K562 (cell line): ENCODE data around the gene SLC30A3. TPM values are rescaled to one million over a fixed set of nuclear protein-coding genes. Genes with fewer than 3 reads are reported as not detected.

Experiments
- CBX8 ChIP-seq: fragments of 200-600 bp; sonication (generic); IDR thresholded peaks from 2 replicates; pipeline ENCODE4 v1.6.1; 2012; ENCODE audit warnings: borderline replicate concordance, mixed run types, low read depth, mild to moderate bottlenecking, moderate library complexity, mixed read lengths, low read length, control low read depth, inconsistent platforms; ENCODE audit not compliant: poor library complexity, severe bottlenecking; ENCODE audit errors: extremely low read depth
- CEBPG ChIP-seq, 3 experiments: fragments of 200-800 bp in 1 of 3; sonication (Bioruptor generic) in 1 of 3; sonication (generic) in 1 of 3; formaldehyde crosslinking in 1 of 3; IDR thresholded peaks in 2 of 3; conservative IDR thresholded peaks in 1 of 3; 2 replicates each; pipeline versions ENCODE4 v1.6.1 to v1.8.0; 2016 to 2022; ENCODE audit warnings: missing compliant biosample characterization in 2 of 3, missing genetic modification characterization in 2 of 3, mild to moderate bottlenecking in 1 of 3, missing genetic modification reagents in 1 of 3
- CREM ChIP-seq: IDR thresholded peaks from 2 replicates; pipeline ENCODE4 v1.6.1; 2014; ENCODE audit warnings: antibody characterized with exemption, low read depth
- EZH2 ChIP-seq: IDR thresholded peaks from 2 replicates; pipeline ENCODE4 v1.6.1; 2012; ENCODE audit warnings: low read depth, mild to moderate bottlenecking, inconsistent platforms, low read length, borderline replicate concordance
- FIP1L1 ChIP-seq: fragments of 200-400 bp; formaldehyde crosslinking; IDR thresholded peaks from 2 replicates; pipeline ENCODE4 v1.6.1; 2018; ENCODE audit warnings: mild to moderate bottlenecking, low read depth, low read length; ENCODE audit not compliant: poor library complexity, severe bottlenecking
- FOXA1 ChIP-seq: fragments of 450-650 bp; IDR thresholded peaks from 2 replicates; pipeline ENCODE4 v1.6.1; 2016; ENCODE audit warnings: mild to moderate bottlenecking, borderline replicate concordance
- JUN ChIP-seq, 2 experiments: sonication (generic) in 1 of 2; formaldehyde crosslinking in 1 of 2; IDR thresholded peaks; 2 replicates each; pipeline versions ENCODE4 v1.6.1 to v1.8.0; 2012 to 2022; ENCODE audit warnings: borderline replicate concordance in 2 of 2, mild to moderate bottlenecking in 2 of 2, improper control_type of control experiment in 1 of 2, low read depth in 1 of 2, low read length in 1 of 2, missing genetic modification reagents in 1 of 2
- KHSRP ChIP-seq: fragments of 450-650 bp; IDR thresholded peaks from 2 replicates; pipeline ENCODE4 v1.6.1; 2017
- MAFF ChIP-seq: IDR thresholded peaks from 2 replicates; pipeline ENCODE4 v1.6.1; 2012; ENCODE audit warnings: low read length, improper control_type of control experiment
- MCM5 ChIP-seq: fragments of 450-650 bp; IDR thresholded peaks from 2 replicates; pipeline ENCODE4 v1.6.1; 2016; ENCODE audit warnings: low read depth
- MYC ChIP-seq, 2 experiments: fragments of 250-450 bp in 1 of 2; sonication (Bioruptor Pico) in 1 of 2; IDR thresholded peaks; 2 replicates each; pipeline versions ENCODE4 v1.5.1 to v1.6.1; 2012 to 2021; ENCODE audit warnings: low read depth in 2 of 2, borderline replicate concordance in 1 of 2, improper control_type of control experiment in 1 of 2, low read length in 1 of 2, mild to moderate bottlenecking in 1 of 2, moderate library complexity in 1 of 2
- POU5F1 ChIP-seq: fragments of 150-350 bp; IDR thresholded peaks from 2 replicates; pipeline ENCODE4 v1.6.1; 2014; ENCODE audit warnings: borderline replicate concordance, low read length, low read depth, mild to moderate bottlenecking; ENCODE audit not compliant: partially characterized antibody
- PTRF ChIP-seq: fragments of 450-650 bp; IDR thresholded peaks from 2 replicates; pipeline ENCODE4 v1.6.1; 2016; ENCODE audit warnings: mild to moderate bottlenecking, missing genetic modification characterization, missing compliant biosample characterization
- SMARCA4 ChIP-seq: fragments of 450-650 bp; IDR thresholded peaks from 2 replicates; pipeline ENCODE4 v1.6.1; 2016
- TCF7 ChIP-seq: sonication (generic); IDR thresholded peaks from 2 replicates; pipeline ENCODE4 v1.6.1; 2016; ENCODE audit warnings: antibody characterized with exemption, borderline replicate concordance
- TRIM25 ChIP-seq: fragments of 450-650 bp; IDR thresholded peaks from 2 replicates; pipeline ENCODE4 v1.7.0; 2016; ENCODE audit warnings: borderline replicate concordance
- VEZF1 ChIP-seq: fragments of 200-800 bp; sonication (Bioruptor generic); IDR thresholded peaks from 2 replicates; pipeline ENCODE4 v1.6.1; 2017; ENCODE audit warnings: missing genetic modification characterization, missing compliant biosample characterization
- YY1 ChIP-seq, 3 experiments: IDR thresholded peaks; 2 replicates each; pipeline ENCODE4 v1.6.1; 2011; ENCODE audit warnings: low read length in 2 of 3, mild to moderate bottlenecking in 2 of 3, moderate library complexity in 2 of 3, borderline replicate concordance in 1 of 3, control low read depth in 1 of 3, low read depth in 1 of 3; ENCODE audit not compliant: insufficient read depth in 3 of 3, insufficient replicate concordance in 2 of 3, control insufficient read depth in 1 of 3, insufficient read length in 1 of 3; ENCODE audit errors: extremely low read depth in 1 of 3
- ZC3H11A ChIP-seq: IDR thresholded peaks from 2 replicates; pipeline ENCODE4 v1.6.1; 2012; ENCODE audit warnings: low read depth, low read length, improper control_type of control experiment
- ZKSCAN1 ChIP-seq: fragments of 150-350 bp; IDR thresholded peaks from 2 replicates; pipeline ENCODE4 v1.6.1; 2016; ENCODE audit warnings: low read depth, low read length
- ZNF12 ChIP-seq: sonication (generic); formaldehyde crosslinking; IDR thresholded peaks from 2 replicates; pipeline ENCODE4 v1.4.0; 2020; ENCODE audit warnings: mild to moderate bottlenecking, missing genetic modification reagents
- ZNF79 ChIP-seq: fragments of 250-450 bp; sonication (Bioruptor Pico); IDR thresholded peaks from 2 replicates; pipeline ENCODE4 v1.4.0; 2020; ENCODE audit warnings: low read depth, mild to moderate bottlenecking, moderate library complexity
- polyA plus RNA-seq, 8 experiments: library from polyadenylated mRNA; depleted of rRNA in 4 of 8; stranded (reverse) in 5 of 8; unstranded in 3 of 8; fragments of >200 nt; fragmentation: Nextera tagmentation in 2 of 8; fragmentation: Illumina TruSeq in 1 of 8; extraction: Ambion mirVana in 2 of 8; extraction: Trizol in 1 of 8; gene quantifications; 2 replicates each; pipeline versions ENCODE4 v1.2.1 to v1.2.3, GENCODE V29; 2011 to 2014; ENCODE audit warnings: inconsistent platforms in 1 of 8, missing spikeins in 1 of 8
- total RNA-seq, 7 experiments: library from RNA; depleted of rRNA in 6 of 7; stranded (reverse); fragments of >200 nt in 6 of 7; fragmentation: Illumina TruSeq in 2 of 7; extraction: Trizol in 2 of 7; gene quantifications; 2 replicates each; pipeline versions ENCODE4 v1.2.1 to v1.2.3, GENCODE V29; 2011 to 2021; ENCODE audit warnings: low replicate concordance in 1 of 7

Gene SLC30A3
- total and polyA plus RNA-seq, 9 of the 15 experiments (the other 6 are each of a cell fraction or from before 2014, with no cell fraction given) = 0.03 to 2.7 (median 0.89) TPM; not detected in 1

- peak; percentile 76 for TF ChIP-seq FIP1L1
- TF ChIP-seq SMARCA4 = 0 out of 2 replicates have a peak, but pooled peaks have one; percentile 19
- peak; percentile 86 for TF ChIP-seq CREM
- peak; percentile 10; the same call in 1 of the 2 replicates for TF ChIP-seq ZKSCAN1
- TF ChIP-seq YY1 (IDR thresholded peaks at IDR 0.05; ENCODE audit: borderline replicate concordance in 1 of 3, control insufficient read depth in 1 of 3, extremely low read depth in 1 of 3, insufficient read depth in 3 of 3, insufficient read length in 1 of 3, insufficient replicate concordance in 2 of 3, low read depth in 1 of 3, low read length in 2 of 3) = peak in 2 of 3 experiments; percentile 19 to 48
- TF ChIP-seq ZNF12 (CRISPR knock-in tag) = no peak
- 0 out of 2 replicates have a peak, but pooled peaks have one; percentile 2 for TF ChIP-seq CEBPG (CRISPR knock-in tag; IDR thresholded peaks at IDR 0.05)
- TF ChIP-seq CEBPG (tag; conservative IDR thresholded peaks at IDR 0.05 in 1 of 2, IDR thresholded peaks at IDR 0.05 in 1 of 2) = no peak
- TF ChIP-seq FOXA1 = no peak
- TF ChIP-seq JUN (IDR thresholded peaks at IDR 0.05; ENCODE audit: borderline replicate concordance, low read depth, low read length) = peak; percentile 86; the same call in 1 of the 2 replicates
- no peak for TF ChIP-seq JUN (CRISPR knock-in tag; IDR thresholded peaks at IDR 0.05; ENCODE audit: borderline replicate concordance)
- no peak for TF ChIP-seq ZC3H11A
- TF ChIP-seq MYC (IDR thresholded peaks at IDR 0.05; ENCODE audit: low read depth, low read length) = peak; percentile 99
- TF ChIP-seq MYC (CRISPR knock-in tag; IDR thresholded peaks at IDR 0.05; ENCODE audit: borderline replicate concordance, low read depth) = peak; percentile 95
- TF ChIP-seq ZNF79 (CRISPR knock-in tag) = no peak
- TF ChIP-seq EZH2 = no peak
- TF ChIP-seq VEZF1 (CRISPR knock-in tag) = peak; percentile 77
- no peak for TF ChIP-seq MCM5
- TF ChIP-seq POU5F1 = no peak
- TF ChIP-seq MAFF = no peak
- TF ChIP-seq TCF7 = peak; percentile 26; the same call in 1 of the 2 replicates
- TF ChIP-seq KHSRP = no peak
- no peak for TF ChIP-seq CBX8
- TF ChIP-seq TRIM25 = peak; percentile 65; the same call in 1 of the 2 replicates
- no peak for TF ChIP-seq PTRF (tag)
Observed at GRCh38 chr2:27217173-27218121, 45.4 kb downstream of the SLC30A3 start, which contains the start of gene CAD (continued).
